CD4-positive, alpha-beta T cell treated with Interleukin-6 for 4 hours (primary cell): Measurements from ENCODE around the gene CCDC179.
A peak's percentile ranks its signal among the peaks of the same experiment; 100 is the strongest.

Source experiments
- DNase-seq: peaks from one replicate; pipeline ENCODE4 v3.0.0-alpha.2; 2020; ENCODE audit warnings: mixed read lengths

CCDC179 gene

DNA sequence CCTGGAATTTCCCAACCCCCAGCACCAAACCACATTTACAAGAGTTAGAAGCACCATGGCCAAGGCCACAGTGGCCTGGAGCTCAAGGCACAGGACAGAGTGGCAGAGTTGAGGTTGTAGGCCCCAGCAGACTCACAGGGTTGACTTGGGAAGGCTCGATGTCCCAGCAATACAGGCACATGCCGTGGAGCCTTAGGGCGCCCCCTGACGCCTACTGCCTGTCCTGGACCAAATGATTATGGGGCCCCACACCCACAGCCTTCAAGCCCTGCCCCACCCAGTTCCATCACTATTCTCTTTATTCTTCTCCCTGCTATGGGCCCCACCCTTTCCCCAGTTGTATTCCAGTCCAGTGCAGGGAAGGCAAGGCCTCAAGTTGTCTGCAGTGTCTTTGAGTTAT is at the start of gene CCDC179:
Gene CCDC179, minus strand, starts transcription at position 234 of the 400 bp plus-strand sequence. Its CDS starts 53 bp downstream, at position 181.
- no peak for DNase-seq

- DNase-seq: no peak
Observed at GRCh38 chr11:22903782-22904181, 43.5 kb upstream of the CCDC179 start.

- DNase-seq: no peak
Observed at GRCh38 chr11:22901603-22902002, 41.3 kb upstream of the CCDC179 start.

- DNase-seq: no peak
Observed at GRCh38 chr11:22900764-22901486, 40.7 kb upstream of the CCDC179 start.

- DNase-seq: no peak
Observed at GRCh38 chr11:22898036-22898435, 37.8 kb upstream of the CCDC179 start.

- DNase-seq: no peak
Observed at GRCh38 chr11:22890227-22890626, 30.0 kb upstream of the CCDC179 start.

DNA sequence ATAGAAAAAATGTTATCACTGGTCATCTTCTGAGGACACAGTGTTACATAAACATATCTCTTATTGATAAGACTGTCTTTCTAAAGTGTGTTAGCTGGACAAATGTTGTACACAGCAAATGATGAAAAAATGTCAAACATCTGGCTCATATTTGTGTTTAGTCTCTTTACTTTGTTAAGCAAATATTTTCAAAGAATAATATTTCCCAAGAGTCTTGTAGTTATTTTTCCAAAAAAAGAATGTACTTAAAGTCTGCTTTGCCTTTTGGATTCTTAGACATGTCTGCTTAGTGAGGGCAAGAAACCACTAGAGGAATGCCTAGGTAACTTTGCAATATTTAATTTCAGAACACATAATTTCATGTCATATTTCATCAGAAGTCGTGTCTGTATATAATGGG is 23.9 kb upstream of the CCDC179 start:
- no peak for DNase-seq

- DNase-seq: no peak
Observed at GRCh38 chr11:22879630-22880029, 19.4 kb upstream of the CCDC179 start.

DNA sequence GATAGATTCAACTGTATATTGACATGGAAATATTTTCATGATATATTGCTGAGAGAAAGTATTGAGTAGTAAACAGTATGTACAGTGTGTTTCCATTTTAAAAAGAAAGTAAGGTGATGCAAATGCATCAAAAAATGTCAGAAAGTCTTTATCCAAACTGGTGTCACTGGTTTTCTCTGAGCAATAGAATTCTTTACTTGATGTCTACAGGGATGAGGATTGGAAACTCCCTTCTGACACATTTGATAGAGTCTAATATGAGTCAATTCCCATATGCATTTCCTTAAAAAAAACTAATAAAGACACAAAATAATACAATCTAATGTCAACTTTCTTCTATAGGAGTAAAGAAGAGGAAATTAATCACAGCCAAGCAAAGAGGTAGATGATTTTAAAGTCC is 18.3 kb upstream of the CCDC179 start:
- DNase-seq: no peak

DNA sequence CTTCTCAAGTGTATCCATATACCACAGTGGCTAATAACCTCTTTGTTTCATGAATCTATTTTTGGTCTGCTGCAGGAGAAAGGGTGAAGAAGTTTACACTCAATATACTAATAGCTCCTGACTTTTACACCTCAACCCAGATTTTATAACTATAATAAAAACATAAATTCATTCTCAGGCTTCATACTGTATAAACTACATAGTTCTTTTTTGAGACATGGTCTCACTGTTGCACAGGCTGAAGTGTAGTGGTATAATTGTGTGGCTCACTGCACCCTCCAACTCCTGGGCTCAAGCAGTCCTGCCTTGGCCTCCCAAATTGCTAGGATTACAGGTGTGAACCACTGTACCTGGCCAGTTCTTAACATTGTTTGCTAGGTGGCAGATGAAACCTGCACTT is 17.8 kb upstream of the CCDC179 start:
- no peak for DNase-seq

GRCh38 chr11:22875869-22876473 is 15.7 kb upstream of the CCDC179 start:
- peak; percentile 73 for DNase-seq

DNA sequence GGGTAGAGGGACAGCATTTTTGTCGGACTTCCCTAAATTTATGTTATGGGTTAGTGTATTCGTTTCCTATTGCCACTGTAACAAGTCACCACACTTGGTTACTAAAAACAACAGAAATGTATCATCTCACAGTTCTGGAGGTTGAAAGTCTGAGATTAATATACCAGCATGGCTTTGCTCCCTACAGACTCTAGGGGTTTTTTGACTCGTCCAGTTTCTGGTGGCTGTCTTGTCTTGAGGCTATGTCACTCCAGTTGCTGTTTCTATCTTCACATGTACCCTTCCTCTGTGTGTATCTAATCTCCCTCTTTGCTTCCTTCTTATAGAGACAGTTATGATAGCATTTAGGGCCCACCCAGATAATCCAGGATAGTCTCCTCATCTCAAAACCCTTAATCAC is 9.1 kb upstream of the CCDC179 start:
- DNase-seq: no peak

GRCh38 chr11:22859756-22860155 is 518 bp downstream of the CCDC179 start:
- DNase-seq: no peak

DNA sequence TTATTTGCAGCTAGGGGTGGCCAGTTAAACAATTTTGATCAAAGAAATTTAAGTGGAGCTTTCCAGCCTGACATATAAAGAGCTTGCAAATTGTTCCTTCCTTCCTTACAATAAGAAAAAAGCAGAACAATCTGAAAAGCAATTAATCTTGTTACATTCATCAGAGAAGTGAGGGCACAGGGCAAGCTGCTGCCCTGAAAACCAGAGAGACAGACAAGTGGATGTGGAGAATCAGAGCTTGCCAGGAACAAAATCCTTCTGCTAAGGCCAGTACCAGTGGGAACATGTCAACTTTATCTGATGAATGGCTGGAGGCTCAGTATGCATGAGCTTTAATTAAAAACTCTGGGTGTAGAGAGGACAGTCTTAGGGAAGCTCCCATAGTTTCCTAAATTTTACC is 8.8 kb downstream of the CCDC179 start:
- DNase-seq: no peak

DNA sequence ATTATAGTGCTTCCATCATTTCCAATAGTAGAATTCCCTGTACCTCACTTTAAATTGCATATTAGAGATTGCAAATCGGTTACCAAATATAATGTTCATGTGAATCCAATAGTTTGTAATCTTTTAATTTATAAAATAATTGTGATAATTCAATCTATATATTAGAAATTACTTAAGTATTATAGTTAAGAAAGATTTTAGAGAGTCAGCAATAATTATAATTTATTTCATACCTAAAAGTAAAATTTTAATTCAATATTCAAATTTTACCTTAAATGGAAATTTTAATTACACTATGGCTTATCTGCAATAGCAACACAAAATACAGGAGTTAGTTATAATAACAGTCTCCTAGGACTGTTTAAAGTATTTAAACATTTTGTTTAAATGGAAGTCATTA is 13.5 kb downstream of the CCDC179 start:
- no peak for DNase-seq

DNA sequence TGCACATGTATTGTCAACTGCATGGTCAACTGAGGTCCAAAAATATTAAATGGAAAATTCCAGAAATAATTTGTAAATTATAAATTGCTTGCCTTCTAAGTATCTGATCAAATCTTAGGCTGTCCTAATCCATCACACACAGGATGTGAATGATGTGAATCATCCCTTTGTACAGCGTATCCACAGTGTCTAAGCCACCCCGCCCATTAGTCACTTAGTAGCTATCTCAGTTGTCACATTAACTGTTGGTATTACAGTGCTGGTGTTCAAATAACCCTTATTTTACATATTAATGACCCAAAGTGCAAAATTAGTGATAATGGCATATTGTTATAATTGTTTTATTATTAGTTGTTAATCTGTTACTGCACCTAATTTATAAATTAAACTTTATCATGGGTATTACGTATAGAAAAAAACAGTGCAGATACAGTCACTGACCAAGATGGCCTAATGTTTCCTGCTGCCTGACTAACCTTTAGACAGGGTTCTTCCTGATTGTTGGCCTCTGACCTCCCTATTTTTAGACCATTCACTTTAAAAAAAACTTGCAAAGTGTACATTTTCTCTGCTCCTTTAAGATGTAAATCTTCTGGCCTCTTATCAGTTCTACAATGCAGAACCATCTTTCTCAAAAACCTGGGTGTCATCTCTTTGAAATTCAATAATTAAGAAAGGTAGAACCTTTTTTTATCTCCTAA is 27.8 kb downstream of the CCDC179 start:
- DNase-seq: peak; percentile 18

DNA sequence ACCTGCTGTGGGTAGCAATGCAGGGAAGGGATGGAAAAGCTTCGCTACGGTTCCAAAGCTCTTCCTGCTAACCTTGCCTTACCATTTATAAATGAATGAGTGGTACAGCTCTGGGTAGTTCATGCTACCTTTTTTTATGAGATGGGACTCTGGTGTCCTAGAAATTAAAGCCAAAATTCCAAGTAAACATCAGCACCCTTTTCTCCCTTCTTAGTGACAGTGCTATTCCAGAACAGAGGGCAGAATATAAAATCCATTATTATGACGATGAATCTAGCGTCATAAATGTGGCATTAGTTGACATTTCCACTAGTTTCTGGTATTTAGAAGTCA is 30.2 kb downstream of the CCDC179 start:
- no peak for DNase-seq

DNA sequence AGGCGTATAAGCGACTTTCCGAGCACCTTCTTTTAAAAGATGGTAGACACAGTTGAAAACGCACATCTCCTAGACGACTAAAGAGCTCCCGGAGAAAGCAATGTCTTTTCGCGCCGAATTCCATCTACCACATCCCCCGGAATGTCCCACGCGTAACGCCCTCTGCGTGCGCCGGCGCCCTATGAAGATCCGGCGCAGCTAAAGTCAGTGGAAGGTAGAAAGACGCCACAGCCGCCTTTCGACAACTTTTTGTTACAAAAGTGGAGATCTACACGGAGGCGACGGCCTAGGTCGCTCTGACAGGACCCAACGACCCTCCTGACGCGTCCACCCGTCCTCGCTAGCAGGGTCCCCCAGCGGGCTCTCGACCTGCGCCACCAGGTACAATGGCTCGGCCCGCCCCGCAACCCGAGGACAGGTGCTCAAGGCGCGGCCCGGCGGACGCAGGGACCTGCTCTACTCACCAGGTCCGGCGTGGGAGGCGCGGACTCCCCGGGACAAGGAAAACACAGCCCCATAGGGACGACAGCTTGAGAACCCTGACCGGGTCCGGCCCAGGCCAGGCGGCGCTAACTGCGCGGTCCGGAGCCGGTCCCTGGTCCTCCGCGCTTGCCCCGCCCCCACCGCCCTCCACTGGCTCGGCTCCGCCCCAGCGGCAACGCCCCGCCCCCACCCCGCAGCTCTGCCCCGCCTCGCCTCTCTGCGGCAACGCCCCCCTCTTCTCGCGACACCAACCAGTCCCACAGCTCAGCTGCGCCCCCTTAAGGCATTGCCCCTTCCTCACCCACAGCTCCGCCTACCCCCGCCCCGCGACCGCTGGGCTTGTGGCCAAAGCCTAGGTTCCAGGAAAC is 30.8 kb downstream of the CCDC179 start, which contains the start of gene SVIP:
Gene SVIP, minus strand, starts transcription at position 571 of the 851 bp plus-strand sequence. Its CDS starts 53 bp downstream, at position 518.
- DNase-seq: peak; percentile 96

DNA sequence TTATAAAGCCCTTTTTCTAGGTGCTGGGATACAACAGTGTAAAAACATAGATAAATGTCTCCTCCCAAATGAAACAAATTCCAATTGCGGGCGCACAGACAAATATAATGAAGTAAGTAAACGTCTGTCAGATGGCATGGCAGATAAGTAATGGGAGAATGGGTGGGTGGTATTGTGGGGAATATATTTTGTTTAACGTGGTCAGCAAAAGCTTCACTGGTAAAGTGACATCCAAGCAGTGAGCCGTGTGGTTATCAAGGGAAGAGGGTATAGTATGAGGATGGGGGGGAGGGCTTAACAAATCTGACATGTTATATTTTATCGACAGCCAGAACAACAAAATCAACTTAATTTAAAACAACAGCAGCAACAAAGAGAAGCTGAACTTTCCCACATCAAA is 31.9 kb downstream of the CCDC179 start:
- DNase-seq: no peak

- DNase-seq: no peak
Observed at GRCh38 chr11:22822203-22822602, 38.1 kb downstream of the CCDC179 start.

DNA sequence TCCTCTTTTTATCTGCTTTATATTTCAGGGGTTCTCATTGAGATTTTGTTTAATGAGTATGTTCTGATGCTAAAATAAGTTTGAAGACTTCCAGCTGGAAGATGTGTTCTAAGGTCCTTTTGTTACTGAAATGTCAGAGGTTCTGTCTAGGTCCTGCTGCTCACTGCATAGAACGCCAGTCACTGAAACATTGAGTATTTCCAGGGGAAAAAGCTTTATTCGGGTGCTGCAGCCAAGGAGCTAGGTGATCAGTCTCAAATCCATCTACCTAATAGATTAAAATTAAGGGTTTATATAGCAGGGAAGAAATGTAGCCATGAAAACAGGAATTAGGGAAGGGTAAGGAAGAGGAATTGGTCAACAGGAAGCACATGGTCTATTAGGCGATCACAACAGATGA is 50.4 kb downstream of the CCDC179 start:
- no peak for DNase-seq

- no peak for DNase-seq
Observed at GRCh38 chr11:22808571-22809197, 51.6 kb downstream of the CCDC179 start.
